ENCODE measurements around the gene ZNF407.

DNA sequence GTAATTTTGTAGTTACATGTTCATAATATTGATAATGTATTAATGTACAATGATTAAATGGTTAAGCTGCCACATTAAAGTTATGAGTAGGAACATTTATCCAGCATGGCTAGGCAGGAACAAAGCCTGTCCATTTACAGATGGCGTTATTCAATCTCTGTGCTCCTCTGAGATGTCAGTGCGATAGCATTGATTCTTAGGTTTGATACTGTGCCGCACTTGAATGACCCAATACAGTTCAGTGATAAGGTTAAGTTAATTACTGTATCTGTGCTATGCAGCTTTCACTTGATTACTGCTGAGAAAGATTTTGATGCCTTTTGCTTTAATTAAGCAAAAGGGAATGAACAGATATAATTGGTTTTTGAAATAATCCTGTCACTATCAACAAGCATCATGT is 111.8 kb downstream of the ZNF407 start:
- no peak for TF ChIP-seq POLR2A (IDR thresholded peaks at IDR 0.05)
- TF ChIP-seq, protein P1, sequence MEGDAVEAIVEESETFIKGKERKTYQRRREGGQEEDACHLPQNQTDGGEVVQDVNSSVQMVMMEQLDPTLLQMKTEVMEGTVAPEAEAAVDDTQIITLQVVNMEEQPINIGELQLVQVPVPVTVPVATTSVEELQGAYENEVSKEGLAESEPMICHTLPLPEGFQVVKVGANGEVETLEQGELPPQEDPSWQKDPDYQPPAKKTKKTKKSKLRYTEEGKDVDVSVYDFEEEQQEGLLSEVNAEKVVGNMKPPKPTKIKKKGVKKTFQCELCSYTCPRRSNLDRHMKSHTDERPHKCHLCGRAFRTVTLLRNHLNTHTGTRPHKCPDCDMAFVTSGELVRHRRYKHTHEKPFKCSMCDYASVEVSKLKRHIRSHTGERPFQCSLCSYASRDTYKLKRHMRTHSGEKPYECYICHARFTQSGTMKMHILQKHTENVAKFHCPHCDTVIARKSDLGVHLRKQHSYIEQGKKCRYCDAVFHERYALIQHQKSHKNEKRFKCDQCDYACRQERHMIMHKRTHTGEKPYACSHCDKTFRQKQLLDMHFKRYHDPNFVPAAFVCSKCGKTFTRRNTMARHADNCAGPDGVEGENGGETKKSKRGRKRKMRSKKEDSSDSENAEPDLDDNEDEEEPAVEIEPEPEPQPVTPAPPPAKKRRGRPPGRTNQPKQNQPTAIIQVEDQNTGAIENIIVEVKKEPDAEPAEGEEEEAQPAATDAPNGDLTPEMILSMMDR (IDR thresholded peaks at IDR 0.05), result no peak
- no peak for TF ChIP-seq POLR2AphosphoS5 (IDR thresholded peaks at IDR 0.05)
- no peak for TF ChIP-seq EP300 (IDR thresholded peaks at IDR 0.05)

All from gastroesophageal sphincter (tissue), 3 donors.